Measurements from ENCODE around the gene PTPRD. TPM values are rescaled to one million over a fixed set of nuclear protein-coding genes. Genes with fewer than 3 reads are reported as not detected.

The PTPRD gene
- total and polyA plus RNA-seq, 5 experiments from 2014 or later = not detected

DNA sequence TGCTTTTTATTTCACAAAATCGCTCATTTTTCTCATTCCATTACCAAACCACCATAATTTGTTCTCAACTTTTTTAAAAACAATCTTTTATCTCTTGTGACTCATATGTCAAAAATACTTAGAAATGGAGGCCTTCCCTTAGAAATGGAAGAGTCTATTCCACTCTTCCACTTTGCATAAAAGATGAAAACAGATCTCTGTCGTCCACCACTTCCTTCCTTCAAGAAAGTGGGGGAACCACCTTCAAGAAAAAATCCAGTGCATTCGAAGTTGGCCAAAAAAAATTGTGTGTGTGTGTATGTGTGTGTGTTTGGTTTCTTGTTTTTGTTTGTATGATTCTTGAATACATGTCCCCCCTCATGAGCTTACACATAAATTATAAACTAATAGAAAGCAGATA lies 2184.4 kb downstream of the PTPRD start:
- Mint-ChIP-seq H3K36me3 (no peaks in the 10 kb centered on the region), H3K4me1 (peaks cover 7 to 34% (median 31%) of the 10 kb centered on the region in 4 donors), H3K9me3 (no peaks in the 10 kb centered on the region), H3K4me3 (peak overlapping the region in 3 of 10 donors; percentile 11 to 51 (median 23)), H3K27me3 (peaks cover 0 to 1% (median 0%) of the 10 kb centered on the region in 5 donors), H3K27ac (no peak overlapping the region)
- ATAC-seq (peak; percentile 33 to 39), DNase-seq (peak in 1 of 10 donors; percentile 17)
- POLR2A ChIA-PET = no interaction called here

DNA sequence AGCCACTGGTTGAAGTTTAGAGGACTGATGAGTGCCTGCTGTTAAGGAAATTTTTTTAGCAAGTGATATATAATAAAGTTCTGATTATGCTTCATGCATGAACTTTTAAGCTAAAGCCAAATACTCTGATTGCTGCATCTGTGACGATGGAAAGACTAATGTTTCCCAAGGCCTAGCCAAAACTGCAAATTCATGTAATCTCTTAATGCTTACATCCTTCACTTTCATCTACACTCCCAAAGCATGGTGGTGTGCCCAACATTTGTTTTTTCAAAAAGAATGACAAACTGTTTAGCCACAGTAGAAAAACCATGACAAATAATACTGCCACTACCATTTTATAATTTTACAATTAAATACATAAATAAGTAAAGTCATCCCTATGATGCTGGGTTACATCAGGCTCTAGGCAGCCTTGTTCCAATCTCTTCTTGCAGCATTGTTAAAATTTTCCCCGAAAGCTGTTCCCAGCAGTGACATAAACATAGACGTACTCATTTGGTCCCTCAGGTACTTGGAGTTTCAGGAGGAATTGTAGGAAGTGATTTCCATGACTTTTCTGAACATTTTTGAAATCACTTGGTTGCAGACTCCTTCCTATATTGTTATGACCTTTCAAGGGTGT lies 2187.9 kb downstream of the PTPRD start:
- Mint-ChIP-seq H3K4me1 (peaks cover 1 to 23% (median 20%) of the 10 kb centered on the region in 4 donors), H3K27me3 (peaks cover 0 to 3% (median 0%) of the 10 kb centered on the region in 5 donors), H3K4me3 (no peak overlapping the region), H3K36me3 (no peaks in the 10 kb centered on the region), H3K9me3 (no peaks in the 10 kb centered on the region), H3K27ac (no peak overlapping the region)
- POLR2A ChIA-PET = no interaction called here
- no peak for DNase-seq
- no peak for ATAC-seq

DNA sequence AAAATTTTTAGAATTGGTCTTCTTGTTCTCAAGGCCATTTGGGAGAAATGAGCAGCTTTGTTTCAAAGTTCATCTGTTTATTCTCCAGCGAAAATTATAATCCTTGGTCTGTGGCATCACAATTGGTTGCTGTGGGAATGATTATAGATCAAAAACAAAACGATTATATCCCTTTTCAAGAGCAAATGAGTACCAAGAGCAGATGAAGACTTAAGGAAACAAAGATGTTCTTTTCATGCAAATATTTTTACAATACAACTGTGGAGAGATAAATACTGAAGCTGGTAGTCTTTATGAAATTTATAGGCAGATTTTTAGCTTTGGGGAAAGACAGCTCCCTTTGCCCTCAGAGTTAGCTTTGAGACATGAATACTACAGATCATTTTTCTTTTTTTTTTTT lies 2192.4 kb downstream of the PTPRD start:
- H3K4me1 Mint-ChIP-seq = peaks cover 0 to 1% (median 0%) of the 10 kb centered on the region in 4 donors
- POLR2A ChIA-PET = no interaction called here
- ATAC-seq (no peak), DNase-seq (no peak)
- H3K27ac Mint-ChIP-seq = no peak overlapping the region
- H3K27me3 Mint-ChIP-seq = peaks cover 0 to 9% (median 1%) of the 10 kb centered on the region in 5 donors
- H3K4me3 Mint-ChIP-seq = no peak overlapping the region
- H3K9me3 Mint-ChIP-seq = no peaks in the 10 kb centered on the region
- no peaks in the 10 kb centered on the region for H3K36me3 Mint-ChIP-seq

DNA sequence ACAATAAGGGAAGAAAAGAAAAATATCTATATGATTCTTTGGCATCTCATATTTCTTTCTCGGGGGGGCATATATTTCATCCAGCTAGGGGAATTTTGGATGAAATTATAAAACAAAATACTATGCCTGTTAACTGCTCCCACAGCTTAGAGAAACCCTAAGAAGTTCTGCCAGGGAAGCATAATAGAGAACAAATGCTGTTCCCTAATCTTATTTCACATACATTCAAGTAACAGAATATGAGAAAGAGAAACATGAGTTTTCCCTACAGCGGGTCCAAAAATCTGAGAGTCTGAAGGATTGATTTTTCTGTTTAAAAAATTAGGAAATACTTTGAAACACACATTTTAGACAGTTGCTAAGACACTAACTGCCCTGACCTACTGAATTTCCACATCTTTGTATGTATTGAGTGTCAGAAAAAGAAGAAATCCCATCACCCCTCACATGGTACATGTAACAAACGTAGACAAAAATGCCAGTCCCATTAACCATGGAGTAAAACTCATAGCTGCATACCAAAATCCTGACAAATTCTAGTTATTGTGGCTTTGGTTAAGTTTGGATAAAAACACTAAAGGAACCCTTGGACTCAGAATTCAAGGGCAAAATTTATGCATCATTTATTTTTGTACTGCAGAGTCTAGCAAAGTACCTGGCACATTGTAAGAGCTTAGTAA lies 2193.1 kb downstream of the PTPRD start:
- peaks cover 0 to 9% (median 1%) of the 10 kb centered on the region in 5 donors for H3K27me3 Mint-ChIP-seq
- no peak overlapping the region for H3K27ac Mint-ChIP-seq
- H3K36me3 Mint-ChIP-seq = no peaks in the 10 kb centered on the region
- POLR2A ChIA-PET = no interaction called here
- peaks cover 0 to 1% (median 0%) of the 10 kb centered on the region in 4 donors for H3K4me1 Mint-ChIP-seq
- H3K4me3 Mint-ChIP-seq = no peak overlapping the region
- no peaks in the 10 kb centered on the region for H3K9me3 Mint-ChIP-seq
- no peak for ATAC-seq
- no peak for DNase-seq

- POLR2A ChIA-PET = no interaction called here
- H3K36me3 Mint-ChIP-seq = no peaks in the 10 kb centered on the region
- DNase-seq (no peak), ATAC-seq (no peak)
- no peak overlapping the region for H3K27ac Mint-ChIP-seq
- peaks cover 0 to 1% (median 0%) of the 10 kb centered on the region in 4 donors for H3K4me1 Mint-ChIP-seq
- peaks cover 0 to 9% (median 3%) of the 10 kb centered on the region in 5 donors for H3K27me3 Mint-ChIP-seq
- H3K4me3 Mint-ChIP-seq = no peak overlapping the region
- no peaks in the 10 kb centered on the region for H3K9me3 Mint-ChIP-seq
Measured at GRCh38 chr9:8417341-8417740, 2195.5 kb downstream of the PTPRD start.

GRCh38 chr9:8412327-8412726 lies 2200.5 kb downstream of the PTPRD start:
- DNase-seq (no peak), ATAC-seq (no peak)
- H3K27ac Mint-ChIP-seq = no peak overlapping the region
- no peaks in the 10 kb centered on the region for H3K9me3 Mint-ChIP-seq
- H3K36me3 Mint-ChIP-seq = no peaks in the 10 kb centered on the region
- H3K27me3 Mint-ChIP-seq = peaks cover 0 to 3% (median 0%) of the 10 kb centered on the region in 5 donors
- POLR2A ChIA-PET = no interaction called here
- H3K4me3 Mint-ChIP-seq = no peak overlapping the region
- peaks cover 0 to 3% (median under 1%) of the 10 kb centered on the region in 4 donors for H3K4me1 Mint-ChIP-seq

GRCh38 chr9:8408575-8409190 lies 2204.1 kb downstream of the PTPRD start:
- H3K9me3 Mint-ChIP-seq = no peaks in the 10 kb centered on the region
- no peak overlapping the region for H3K4me3 Mint-ChIP-seq
- ATAC-seq (no peak), DNase-seq (no peak)
- POLR2A ChIA-PET = no interaction called here
- H3K27me3 Mint-ChIP-seq = peaks cover 0 to 5% (median 0%) of the 10 kb centered on the region in 5 donors
- H3K4me1 Mint-ChIP-seq = peaks cover 0 to 3% (median under 1%) of the 10 kb centered on the region in 4 donors
- H3K36me3 Mint-ChIP-seq = no peaks in the 10 kb centered on the region
- no peak overlapping the region for H3K27ac Mint-ChIP-seq

- Mint-ChIP-seq H3K36me3 (no peaks in the 10 kb centered on the region), H3K27me3 (peaks cover 0 to 3% (median 0%) of the 10 kb centered on the region in 5 donors), H3K4me1 (no peaks in the 10 kb centered on the region), H3K9me3 (no peaks in the 10 kb centered on the region), H3K27ac (peak overlapping the region in 1 of 10 donors; percentile 26), H3K4me3 (no peak overlapping the region)
- POLR2A ChIA-PET = no interaction called here
- DNase-seq (no peak), ATAC-seq (no peak)
Measured at GRCh38 chr9:8401961-8402705, 2210.7 kb downstream of the PTPRD start.

- no peaks in the 10 kb centered on the region for H3K9me3 Mint-ChIP-seq
- no peak for ATAC-seq
- POLR2A ChIA-PET = no interaction called here
- peaks cover 0 to 3% (median 0%) of the 10 kb centered on the region in 5 donors for H3K27me3 Mint-ChIP-seq
- no peak for DNase-seq
- H3K4me1 Mint-ChIP-seq = no peaks in the 10 kb centered on the region
- no peak overlapping the region for H3K27ac Mint-ChIP-seq
- H3K36me3 Mint-ChIP-seq = no peaks in the 10 kb centered on the region
- no peak overlapping the region for H3K4me3 Mint-ChIP-seq
Measured at GRCh38 chr9:8400378-8400777, 2212.4 kb downstream of the PTPRD start.

DNA sequence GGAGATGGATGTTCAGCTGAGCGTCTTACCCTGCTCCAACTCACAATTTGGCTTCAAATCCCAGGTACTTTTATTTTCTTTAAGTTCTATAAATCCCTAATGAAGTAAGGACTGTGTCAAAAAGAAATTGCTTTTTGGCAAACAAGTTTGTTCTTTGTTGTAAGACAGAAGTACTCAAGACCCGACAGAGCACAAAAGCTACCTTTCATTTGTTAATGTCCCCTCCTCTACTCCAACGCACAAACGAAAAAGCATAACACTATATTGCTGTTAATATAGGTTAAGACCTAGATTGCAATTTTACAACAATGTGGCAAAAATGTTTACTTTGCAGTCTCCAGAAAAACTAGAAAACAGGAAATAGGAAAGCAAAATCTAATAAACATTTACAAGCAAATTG lies 2217.8 kb downstream of the PTPRD start:
- H3K36me3 Mint-ChIP-seq = no peaks in the 10 kb centered on the region
- ATAC-seq (no peak), DNase-seq (no peak)
- no peak overlapping the region for H3K4me3 Mint-ChIP-seq
- H3K27ac Mint-ChIP-seq = no peak overlapping the region
- peaks cover 0 to 1% (median 0%) of the 10 kb centered on the region in 5 donors for H3K27me3 Mint-ChIP-seq
- H3K9me3 Mint-ChIP-seq = no peaks in the 10 kb centered on the region
- POLR2A ChIA-PET = no interaction called here
- H3K4me1 Mint-ChIP-seq = no peaks in the 10 kb centered on the region

DNA sequence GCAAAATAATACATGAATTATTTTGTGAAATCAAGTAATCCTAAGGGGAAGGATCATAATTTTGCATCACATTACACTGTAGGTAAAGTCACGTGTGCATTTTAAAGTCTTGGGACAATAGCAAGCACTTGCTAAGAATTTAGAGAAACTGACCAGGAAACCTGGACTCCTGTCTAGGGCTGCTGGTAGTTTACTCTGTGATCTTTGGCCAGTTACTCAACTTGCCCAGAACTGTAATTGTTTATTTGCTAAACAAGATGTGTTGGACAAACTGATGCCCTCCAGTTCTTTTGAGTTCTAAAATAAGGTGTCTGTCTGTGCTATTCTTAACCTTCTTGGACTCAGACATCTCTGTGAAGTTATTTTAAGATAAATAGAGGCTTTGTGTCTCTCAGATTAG lies 2218.5 kb downstream of the PTPRD start:
- DNase-seq (no peak), ATAC-seq (no peak)
- POLR2A ChIA-PET = no interaction called here
- peaks cover 0 to 1% (median 0%) of the 10 kb centered on the region in 5 donors for H3K27me3 Mint-ChIP-seq
- no peaks in the 10 kb centered on the region for H3K9me3 Mint-ChIP-seq
- H3K4me3 Mint-ChIP-seq = no peak overlapping the region
- no peaks in the 10 kb centered on the region for H3K36me3 Mint-ChIP-seq
- no peak overlapping the region for H3K27ac Mint-ChIP-seq
- no peaks in the 10 kb centered on the region for H3K4me1 Mint-ChIP-seq

DNA sequence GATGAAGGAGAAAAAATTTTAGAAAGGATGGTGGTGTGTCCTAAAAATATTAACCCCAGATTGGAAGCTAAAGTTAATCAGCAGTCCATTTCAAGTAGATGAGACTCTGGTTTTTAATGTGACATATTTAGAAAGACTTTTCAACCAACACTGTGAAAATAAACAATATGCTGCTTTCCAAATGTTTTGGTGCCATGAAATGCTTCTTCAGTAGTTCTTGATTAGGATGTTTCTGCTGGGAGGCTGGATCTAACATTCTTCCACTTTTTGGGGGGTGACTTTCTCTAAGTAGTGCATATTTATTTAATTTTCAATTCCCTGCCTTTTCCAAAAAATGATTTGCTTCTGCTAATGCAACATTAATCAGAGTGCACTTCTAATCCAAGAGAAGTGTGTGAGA lies 2219.9 kb downstream of the PTPRD start:
- H3K4me1 Mint-ChIP-seq = no peaks in the 10 kb centered on the region
- ATAC-seq (no peak), DNase-seq (no peak)
- peaks cover 0 to 1% (median 0%) of the 10 kb centered on the region in 5 donors for H3K27me3 Mint-ChIP-seq
- no peaks in the 10 kb centered on the region for H3K9me3 Mint-ChIP-seq
- no peaks in the 10 kb centered on the region for H3K36me3 Mint-ChIP-seq
- POLR2A ChIA-PET = no interaction called here
- no peak overlapping the region for H3K27ac Mint-ChIP-seq
- no peak overlapping the region for H3K4me3 Mint-ChIP-seq

DNA sequence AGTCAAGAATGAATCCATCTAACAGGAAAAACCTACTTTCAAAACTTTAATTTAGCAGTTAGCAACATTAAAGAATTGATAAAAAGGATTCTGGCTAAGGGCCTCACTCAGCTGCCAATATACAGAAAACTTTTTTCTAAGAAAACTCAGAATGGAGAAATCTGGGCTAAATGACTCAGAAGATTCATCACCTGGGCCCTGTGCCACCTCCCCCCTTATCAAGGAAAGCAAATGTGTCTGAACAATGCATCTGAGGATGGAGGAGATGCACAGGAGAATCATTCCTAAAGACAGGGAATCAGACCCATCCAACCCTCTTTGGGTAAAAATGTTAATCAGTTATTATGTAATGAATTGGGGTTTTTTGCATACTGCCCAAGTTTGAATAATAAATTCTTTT lies 2221.2 kb downstream of the PTPRD start:
- ATAC-seq (no peak), DNase-seq (no peak)
- Mint-ChIP-seq H3K36me3 (no peaks in the 10 kb centered on the region), H3K4me3 (no peak overlapping the region), H3K4me1 (no peaks in the 10 kb centered on the region), H3K9me3 (no peaks in the 10 kb centered on the region), H3K27me3 (peaks cover 0 to 1% (median 0%) of the 10 kb centered on the region in 5 donors), H3K27ac (no peak overlapping the region)
- POLR2A ChIA-PET = no interaction called here

All from naive thymus-derived CD8-positive, alpha-beta T cell (primary cell).